ENCODE data around the gene CRNKL1. TPM values are rescaled to one million over a fixed set of nuclear protein-coding genes. Genes with fewer than 3 reads are reported as not detected.

The CRNKL1 gene
- total RNA-seq, 2 experiments from 2014 or later: 13.9 to 20.0 TPM

DNA sequence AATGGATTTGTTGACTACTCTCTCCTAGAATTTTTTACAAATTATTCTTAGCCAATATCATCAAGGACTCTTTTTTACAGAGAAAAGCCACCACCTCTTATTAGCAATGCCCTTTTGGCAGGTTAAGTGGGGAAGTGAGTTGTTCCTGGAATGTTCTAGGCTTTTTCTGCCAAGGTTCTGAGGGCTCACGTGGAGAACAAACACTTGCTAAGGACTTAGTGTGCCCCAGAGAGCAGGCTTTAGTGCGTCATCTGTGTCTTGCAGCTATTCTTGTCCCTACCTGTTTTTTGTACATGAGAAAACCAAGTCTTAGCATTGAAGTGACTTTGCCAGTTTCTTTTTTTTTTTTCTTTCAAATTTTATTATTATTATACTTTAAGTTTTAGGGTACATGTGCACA is 33.5 kb upstream of the CRNKL1 start:
- no peak for DNase-seq (ENCODE audit: low spot score)
- Histone ChIP-seq H3K9me2 (ENCODE audit: insufficient read depth, low read length) (no peaks in the 10 kb centered on the region), H3K27ac (ENCODE audit: low read depth, low read length, poor library complexity, severe bottlenecking) (no peak overlapping the region), H3K4me2 (ENCODE audit: low read length) (no peak overlapping the region), H2AFZ (ENCODE audit: low read length) (no peak overlapping the region), H3K79me2 (ENCODE audit: insufficient read depth, low read depth, low read length) (no peaks in the 10 kb centered on the region), H3K36me3 (ENCODE audit: insufficient read depth, low read length) (no peaks in the 10 kb centered on the region), H3K4me1 (ENCODE audit: insufficient read depth, low read length, poor library complexity, severe bottlenecking) (no peaks in the 10 kb centered on the region), H3K4me3 (ENCODE audit: low read depth, low read length, poor library complexity, severe bottlenecking) (no peak overlapping the region), H4K20me1 (ENCODE audit: insufficient read depth, low read length) (no peaks in the 10 kb centered on the region), H3K9me3 (ENCODE audit: low read length) (no peaks in the 10 kb centered on the region)
- ChIA-PET POLR2A (no interaction called here), CTCF (ENCODE audit: unreplicated experiment) (no interaction called here)
- TF ChIP-seq EZH2phosphoT487 (IDR thresholded peaks at IDR 0.05; ENCODE audit: borderline replicate concordance, low read depth, low read length): no peak
- no peak for TF ChIP-seq CTCF (conservative IDR thresholded peaks at IDR 0.05; ENCODE audit: low read length)
- no TSS peak for BruUV-seq (replicated peaks)
- intact Hi-C loops (cut with micrococcal nuclease; ENCODE audit: unreplicated experiment): loop anchor here (10.0 kb wide), 1 partner anchor 509 kb away; no protein-coding TSS in a partner anchor

- ChIA-PET CTCF (ENCODE audit: unreplicated experiment) (no interaction called here), POLR2A (no interaction called here)
- Histone ChIP-seq H3K4me1 (ENCODE audit: insufficient read depth, low read length, poor library complexity, severe bottlenecking) (no peaks in the 10 kb centered on the region), H3K36me3 (ENCODE audit: insufficient read depth, low read length) (no peaks in the 10 kb centered on the region), H2AFZ (ENCODE audit: low read length) (no peak overlapping the region), H3K27ac (ENCODE audit: low read depth, low read length, poor library complexity, severe bottlenecking) (no peak overlapping the region), H3K9me2 (ENCODE audit: insufficient read depth, low read length) (no peaks in the 10 kb centered on the region), H4K20me1 (ENCODE audit: insufficient read depth, low read length) (no peaks in the 10 kb centered on the region), H3K79me2 (ENCODE audit: insufficient read depth, low read depth, low read length) (no peaks in the 10 kb centered on the region), H3K9me3 (ENCODE audit: low read length) (no peaks in the 10 kb centered on the region), H3K4me2 (ENCODE audit: low read length) (no peak overlapping the region), H3K4me3 (ENCODE audit: low read depth, low read length, poor library complexity, severe bottlenecking) (no peak overlapping the region)
- TF ChIP-seq EZH2phosphoT487 (IDR thresholded peaks at IDR 0.05; ENCODE audit: borderline replicate concordance, low read depth, low read length): no peak
- no peak for TF ChIP-seq CTCF (conservative IDR thresholded peaks at IDR 0.05; ENCODE audit: low read length)
- intact Hi-C loops (cut with micrococcal nuclease; ENCODE audit: unreplicated experiment): loop anchor here (10.0 kb wide), 1 partner anchor 510 kb away; no protein-coding TSS in a partner anchor
- no TSS peak for BruUV-seq (replicated peaks)
- DNase-seq (ENCODE audit: low spot score): no peak
These were observed 32.8 kb upstream of the CRNKL1 start for GRCh38 chr20:20085071-20085470.

DNA sequence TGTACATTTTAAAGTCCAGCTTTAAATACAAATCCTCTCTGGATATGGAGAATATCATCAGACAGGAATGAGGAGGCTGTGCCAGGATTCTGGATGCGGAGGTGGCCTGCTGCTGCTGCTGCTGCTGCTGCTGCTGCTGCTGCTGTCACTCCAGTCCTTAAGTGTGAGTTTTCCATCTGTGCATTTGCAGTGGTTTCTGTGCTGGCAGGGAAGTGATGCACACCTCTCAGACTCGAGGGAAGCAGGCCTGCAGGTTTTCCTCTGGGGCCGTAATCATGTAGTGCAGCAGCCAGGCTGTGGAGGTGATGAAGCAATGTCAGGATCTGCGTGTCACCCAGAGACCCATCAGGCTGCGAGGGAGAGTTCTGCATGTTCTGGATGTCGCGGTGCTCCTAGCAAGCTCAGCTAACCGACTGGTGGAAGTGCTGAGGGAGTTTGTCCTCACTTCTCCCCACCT is 32.1 kb upstream of the CRNKL1 start:
- H3K79me2 ChIP-seq (ENCODE audit: insufficient read depth, low read depth, low read length): no peaks in the 10 kb centered on the region
- H3K9me3 ChIP-seq (ENCODE audit: low read length): no peaks in the 10 kb centered on the region
- ChIA-PET POLR2A (no interaction called here), CTCF (ENCODE audit: unreplicated experiment) (no interaction called here)
- H3K4me3 ChIP-seq (ENCODE audit: low read depth, low read length, poor library complexity, severe bottlenecking): no peak overlapping the region
- H3K9me2 ChIP-seq (ENCODE audit: insufficient read depth, low read length): no peaks in the 10 kb centered on the region
- no peaks in the 10 kb centered on the region for H3K4me1 ChIP-seq (ENCODE audit: insufficient read depth, low read length, poor library complexity, severe bottlenecking)
- intact Hi-C loops (cut with micrococcal nuclease; ENCODE audit: unreplicated experiment): loop anchor here (10.0 kb wide), 1 partner anchor 510 kb away; no protein-coding TSS in a partner anchor
- H3K4me2 ChIP-seq (ENCODE audit: low read length): peak overlapping the region; percentile 43; the same call in 1 of the 2 replicates
- no TSS peak for BruUV-seq (replicated peaks)
- H4K20me1 ChIP-seq (ENCODE audit: insufficient read depth, low read length): no peaks in the 10 kb centered on the region
- H3K36me3 ChIP-seq (ENCODE audit: insufficient read depth, low read length): no peaks in the 10 kb centered on the region
- H3K27ac ChIP-seq (ENCODE audit: low read depth, low read length, poor library complexity, severe bottlenecking): no peak overlapping the region
- no peak for DNase-seq (ENCODE audit: low spot score)
- TF ChIP-seq CTCF (conservative IDR thresholded peaks at IDR 0.05; ENCODE audit: low read length): no peak
- TF ChIP-seq EZH2phosphoT487 (IDR thresholded peaks at IDR 0.05; ENCODE audit: borderline replicate concordance, low read depth, low read length): no peak
- peak overlapping the region; percentile 67 for H2AFZ ChIP-seq (ENCODE audit: low read length)
